Thymus (tissue), 11 donors: ENCODE results near the gene KCNT1. TPM values are rescaled to one million over a fixed set of nuclear protein-coding genes. Genes with fewer than 3 reads are reported as not detected.

ENCODE experiments used
- DNase-seq, 9 donors: peaks; one replicate each; pipeline ENCODE4 v3.0.0-alpha.2; 2013; ENCODE audit warnings: low spot score in 9 of 9, low read depth in 6 of 9, missing footprints in 1 of 9
- H3K27ac ChIP-seq, 2 donors: one replicate each; pipeline ENCODE4 v1.5.1; 2013; ENCODE audit warnings: control low read depth in 1 of 2, low read depth in 1 of 2, low read length in 1 of 2, mild to moderate bottlenecking in 1 of 2, moderate library complexity in 1 of 2
- H3K27me3 ChIP-seq, 2 donors: one replicate each; pipeline ENCODE4 v1.5.1; 2013; ENCODE audit warnings: low read length in 1 of 2; ENCODE audit not compliant: control insufficient read depth in 2 of 2, insufficient read depth in 1 of 2
- H3K36me3 ChIP-seq, 2 donors: one replicate each; pipeline ENCODE4 v1.5.1; 2013; ENCODE audit warnings: low read length in 1 of 2, mild to moderate bottlenecking in 1 of 2, moderate library complexity in 1 of 2; ENCODE audit not compliant: control insufficient read depth in 2 of 2, insufficient read depth in 2 of 2
- H3K4me1 ChIP-seq, 2 donors: one replicate each; pipeline ENCODE4 v1.5.1; 2013; ENCODE audit warnings: low read length in 2 of 2; ENCODE audit not compliant: control insufficient read depth in 2 of 2, insufficient read depth in 2 of 2
- H3K4me3 ChIP-seq, 2 donors: one replicate each; pipeline ENCODE4 v1.5.1; 2013; ENCODE audit warnings: low read length in 2 of 2, control low read depth in 1 of 2, mild to moderate bottlenecking in 1 of 2
- H3K9me3 ChIP-seq, 2 donors: one replicate each; pipeline ENCODE4 v1.5.1; 2013; ENCODE audit warnings: low read length in 1 of 2, mild to moderate bottlenecking in 1 of 2; ENCODE audit not compliant: control insufficient read depth in 2 of 2, insufficient read depth in 1 of 2
- WGBS: extraction: QIAGEN DNeasy Blood & Tissue Kit; methylation state at CpG from one replicate; pipeline ENCODE4 v1.1.7; 2013; 5-methylcytosine and 5-hydroxymethylcytosine counted together
- polyA plus RNA-seq: library from polyadenylated mRNA; stranded (reverse); fragments of 200-250 nt; gene quantifications from one replicate; pipeline ENCODE4 v1.2.3, GENCODE V29; 2013
- total RNA-seq: library from RNA; stranded (reverse); fragments of 120-200 nt; gene quantifications from one replicate; pipeline ENCODE4 v1.2.4, GENCODE V29; 2013
- donor health status: healthy.

KCNT1 gene
- total and polyA plus RNA-seq, 2 donors: 0.05 to 0.25 TPM

- no peak overlapping the region for H3K4me3 ChIP-seq
- H3K27me3 ChIP-seq: peaks cover 0 to 2% of the 10 kb centered on the region in 2 donors
- H3K9me3 ChIP-seq: peaks cover 2 to 3% of the 10 kb centered on the region in 2 donors
- WGBS: 78% methylated on average over 16 of the region's 16 CpGs
- no peak overlapping the region for H3K27ac ChIP-seq
- H3K36me3 ChIP-seq: no peaks in the 10 kb centered on the region
- no peak for DNase-seq
- no peaks in the 10 kb centered on the region for H3K4me1 ChIP-seq
Measured at GRCh38 chr9:135726138-135726853, 24.3 kb downstream of the KCNT1 start.

- Histone ChIP-seq H3K36me3 (no peaks in the 10 kb centered on the region), H3K4me1 (no peaks in the 10 kb centered on the region), H3K4me3 (no peak overlapping the region), H3K27me3 (peaks cover 0 to 2% of the 10 kb centered on the region in 2 donors), H3K9me3 (peaks cover 8 to 11% of the 10 kb centered on the region in 2 donors), H3K27ac (no peak overlapping the region)
- DNase-seq: no peak
- WGBS: 62% methylated on average over 11 of the region's 11 CpGs
Measured at GRCh38 chr9:135727257-135727875, 25.4 kb downstream of the KCNT1 start.

GRCh38 chr9:135728436-135729110, 26.6 kb downstream of the KCNT1 start:
- Histone ChIP-seq H3K4me3 (no peak overlapping the region), H3K4me1 (no peaks in the 10 kb centered on the region), H3K27ac (no peak overlapping the region), H3K9me3 (peaks cover 9 to 17% of the 10 kb centered on the region in 2 donors), H3K27me3 (peaks cover 0 to 2% of the 10 kb centered on the region in 2 donors), H3K36me3 (no peaks in the 10 kb centered on the region)
- no peak for DNase-seq
- WGBS: 75% methylated on average over 18 of the region's 18 CpGs

- DNase-seq: no peak
- Histone ChIP-seq H3K4me1 (no peaks in the 10 kb centered on the region), H3K27me3 (peaks cover 0 to 4% of the 10 kb centered on the region in 2 donors), H3K36me3 (no peaks in the 10 kb centered on the region), H3K4me3 (no peak overlapping the region), H3K9me3 (peaks cover 9 to 21% of the 10 kb centered on the region in 2 donors), H3K27ac (no peak overlapping the region)
- WGBS: 85% methylated on average over 13 of the region's 13 CpGs
Measured at GRCh38 chr9:135729480-135729879, 27.5 kb downstream of the KCNT1 start.

- Histone ChIP-seq H3K4me1 (no peaks in the 10 kb centered on the region), H3K27ac (no peak overlapping the region), H3K36me3 (no peaks in the 10 kb centered on the region), H3K4me3 (no peak overlapping the region), H3K27me3 (peaks cover 8 to 21% of the 10 kb centered on the region in 2 donors), H3K9me3 (peaks cover 9 to 24% of the 10 kb centered on the region in 2 donors)
- DNase-seq: no peak
- WGBS: 98% methylated on average over 12 of the region's 12 CpGs
Measured at GRCh38 chr9:135731454-135731853, 29.5 kb downstream of the KCNT1 start.

- no peak overlapping the region for H3K4me3 ChIP-seq
- H3K4me1 ChIP-seq: no peaks in the 10 kb centered on the region
- no peak overlapping the region for H3K27ac ChIP-seq
- no peak for DNase-seq
- 61% methylated on average over 6 of the region's 6 CpGs for WGBS
- peaks cover 9 to 24% of the 10 kb centered on the region in 2 donors for H3K9me3 ChIP-seq
- peaks cover 20 to 33% of the 10 kb centered on the region in 2 donors for H3K27me3 ChIP-seq
- H3K36me3 ChIP-seq: no peaks in the 10 kb centered on the region
Measured at GRCh38 chr9:135732569-135733257, 30.7 kb downstream of the KCNT1 start.

GRCh38 chr9:135734616-135735144, 32.7 kb downstream of the KCNT1 start:
- H3K27ac ChIP-seq: no peak overlapping the region
- H3K36me3 ChIP-seq: no peaks in the 10 kb centered on the region
- H3K4me1 ChIP-seq: no peaks in the 10 kb centered on the region
- peaks cover 22 to 36% of the 10 kb centered on the region in 2 donors for H3K27me3 ChIP-seq
- H3K9me3 ChIP-seq: peaks cover 8 to 24% of the 10 kb centered on the region in 2 donors
- H3K4me3 ChIP-seq: no peak overlapping the region
- WGBS: 81% methylated on average over 27 of the region's 27 CpGs
- no peak for DNase-seq

GRCh38 chr9:135736272-135736978, 34.4 kb downstream of the KCNT1 start:
- H3K4me3 ChIP-seq: no peak overlapping the region
- WGBS: 8% methylated on average over 78 of the region's 78 CpGs
- peaks cover 6 to 19% of the 10 kb centered on the region in 2 donors for H3K9me3 ChIP-seq
- H3K27me3 ChIP-seq: peaks cover 22 to 36% of the 10 kb centered on the region in 2 donors
- DNase-seq: no peak
- no peaks in the 10 kb centered on the region for H3K4me1 ChIP-seq
- no peak overlapping the region for H3K27ac ChIP-seq
- H3K36me3 ChIP-seq: no peaks in the 10 kb centered on the region
